Colonic mucosa (tissue), 4 donors: ENCODE results near the gene IFFO2. TPM values are rescaled to one million over a fixed set of nuclear protein-coding genes. Genes with fewer than 3 reads are reported as not detected.

Experiments used
- DNase-seq: peaks from one replicate; pipeline ENCODE4 v3.0.0-alpha.2; 2020
- H3K27ac ChIP-seq: fragments of 200-600 bp; one replicate; pipeline ENCODE4 v1.8.0; 2021
- H3K27me3 ChIP-seq: fragments of 200-600 bp; one replicate; pipeline ENCODE4 v1.8.0; 2021
- H3K36me3 ChIP-seq: fragments of 200-600 bp; one replicate; pipeline ENCODE4 v1.8.0; 2021
- H3K4me1 ChIP-seq: fragments of 200-600 bp; one replicate; pipeline ENCODE4 v1.8.0; 2021; ENCODE audit warnings: mild to moderate bottlenecking
- H3K4me3 ChIP-seq: fragments of 200-600 bp; one replicate; pipeline ENCODE4 v1.8.0; 2021
- H3K9ac ChIP-seq, 2 donors: one replicate each; pipeline ENCODE4 v1.7.0; 2013; ENCODE audit warnings: control low read depth in 2 of 2, low read depth in 2 of 2, low read length in 2 of 2
- H3K9me3 ChIP-seq: fragments of 200-600 bp; one replicate; pipeline ENCODE4 v1.8.0; 2021
- intact Hi-C: fragments of 100-400 bp; cut with DNase I; formaldehyde crosslinking; loops from one replicate; pipeline ENCODE4 v1.14.1; 2022
- total RNA-seq, 2 donors: library from RNA; stranded (reverse); fragmentation: NEBNext Ultra II Directional in 1 of 2; extraction: Animal tissue kit (Norgen Biotek cat#: 25700) in 1 of 2; gene quantifications; one replicate each; pipeline ENCODE4 v1.2.1, GENCODE V29; 2021
- TF ChIP-seq, protein P1 (sequence below): fragments of 200-600 bp; IDR thresholded peaks from one replicate; pipeline ENCODE4 v1.8.0; 2022; ENCODE audit warnings: antibody characterized with exemption, mild to moderate bottlenecking
- donor health status: healthy.
- donor health status: DM: no; HTN: no; CAD: no.
- donor health status: DM: no; HTN: no; CAD: no.

Gene IFFO2
- total RNA-seq, 2 donors from 2014 or later = 5.6 to 14.0 TPM

DNA sequence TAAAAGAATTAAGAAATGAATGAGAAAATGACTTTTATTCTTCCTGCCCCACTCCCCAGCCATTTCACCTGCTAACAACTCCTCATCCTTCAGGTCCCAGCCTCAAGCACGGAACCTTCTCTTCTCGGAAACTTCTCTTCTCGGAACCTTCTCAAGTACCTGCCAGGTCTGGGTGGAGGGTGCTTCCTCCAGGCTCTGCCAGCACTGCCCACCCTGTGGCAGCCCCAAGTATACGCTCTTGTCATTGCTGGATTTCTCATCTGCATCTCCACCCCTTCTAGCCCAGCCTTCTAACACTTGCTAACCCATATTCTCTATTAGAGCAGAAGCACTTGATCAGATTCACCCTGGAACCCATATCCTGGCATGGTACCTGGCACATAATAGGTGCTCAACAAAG is 3.9 kb upstream of the IFFO2 start:
- TF ChIP-seq, protein P1, sequence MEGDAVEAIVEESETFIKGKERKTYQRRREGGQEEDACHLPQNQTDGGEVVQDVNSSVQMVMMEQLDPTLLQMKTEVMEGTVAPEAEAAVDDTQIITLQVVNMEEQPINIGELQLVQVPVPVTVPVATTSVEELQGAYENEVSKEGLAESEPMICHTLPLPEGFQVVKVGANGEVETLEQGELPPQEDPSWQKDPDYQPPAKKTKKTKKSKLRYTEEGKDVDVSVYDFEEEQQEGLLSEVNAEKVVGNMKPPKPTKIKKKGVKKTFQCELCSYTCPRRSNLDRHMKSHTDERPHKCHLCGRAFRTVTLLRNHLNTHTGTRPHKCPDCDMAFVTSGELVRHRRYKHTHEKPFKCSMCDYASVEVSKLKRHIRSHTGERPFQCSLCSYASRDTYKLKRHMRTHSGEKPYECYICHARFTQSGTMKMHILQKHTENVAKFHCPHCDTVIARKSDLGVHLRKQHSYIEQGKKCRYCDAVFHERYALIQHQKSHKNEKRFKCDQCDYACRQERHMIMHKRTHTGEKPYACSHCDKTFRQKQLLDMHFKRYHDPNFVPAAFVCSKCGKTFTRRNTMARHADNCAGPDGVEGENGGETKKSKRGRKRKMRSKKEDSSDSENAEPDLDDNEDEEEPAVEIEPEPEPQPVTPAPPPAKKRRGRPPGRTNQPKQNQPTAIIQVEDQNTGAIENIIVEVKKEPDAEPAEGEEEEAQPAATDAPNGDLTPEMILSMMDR = no peak
- Histone ChIP-seq H3K36me3 (no peaks in the 10 kb centered on the region), H3K9me3 (no peaks in the 10 kb centered on the region)

DNA sequence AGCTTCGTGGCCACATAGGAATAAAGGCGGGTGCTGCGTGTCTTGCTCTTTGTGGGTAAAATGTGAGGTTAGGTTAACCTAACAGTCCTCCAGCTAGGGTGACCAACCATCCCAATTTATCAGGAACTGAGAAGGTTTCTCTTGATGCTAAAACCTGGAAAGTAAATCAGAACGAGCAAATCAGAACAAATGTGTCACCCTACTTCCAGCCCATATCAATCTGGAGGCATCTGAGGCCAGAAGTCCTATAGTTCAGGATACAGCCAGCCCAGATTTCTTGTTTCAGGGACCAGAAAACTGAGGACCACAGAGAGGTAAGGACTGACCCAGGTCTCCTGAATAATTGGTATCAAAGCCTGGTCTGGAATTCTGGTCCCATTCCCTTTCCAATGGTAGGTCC is 3.1 kb upstream of the IFFO2 start:
- Histone ChIP-seq H3K9ac (no peak overlapping the region), H3K27me3 (no peaks in the 10 kb centered on the region), H3K9me3 (no peaks in the 10 kb centered on the region), H3K27ac (no peak overlapping the region), H3K4me1 (peaks cover 9% of the 10 kb centered on the region), H3K36me3 (no peaks in the 10 kb centered on the region), H3K4me3 (no peak overlapping the region)
- TF ChIP-seq, protein P1 = no peak
- intact Hi-C loops = loop anchor here (5.0 kb wide), 2 partner anchors 42 to 53 kb away; no protein-coding TSS in a partner anchor
- DNase-seq = no peak

More for the DNA sequence above, 3.9 kb upstream of the IFFO2 start:
- intact Hi-C loops = no loop called here
- peaks cover 6% of the 10 kb centered on the region for H3K4me1 ChIP-seq
- H3K4me3 ChIP-seq = no peak overlapping the region
- H3K27me3 ChIP-seq = no peaks in the 10 kb centered on the region
- no peak overlapping the region for H3K27ac ChIP-seq
- no peak for DNase-seq
- no peak overlapping the region for H3K9ac ChIP-seq

DNA sequence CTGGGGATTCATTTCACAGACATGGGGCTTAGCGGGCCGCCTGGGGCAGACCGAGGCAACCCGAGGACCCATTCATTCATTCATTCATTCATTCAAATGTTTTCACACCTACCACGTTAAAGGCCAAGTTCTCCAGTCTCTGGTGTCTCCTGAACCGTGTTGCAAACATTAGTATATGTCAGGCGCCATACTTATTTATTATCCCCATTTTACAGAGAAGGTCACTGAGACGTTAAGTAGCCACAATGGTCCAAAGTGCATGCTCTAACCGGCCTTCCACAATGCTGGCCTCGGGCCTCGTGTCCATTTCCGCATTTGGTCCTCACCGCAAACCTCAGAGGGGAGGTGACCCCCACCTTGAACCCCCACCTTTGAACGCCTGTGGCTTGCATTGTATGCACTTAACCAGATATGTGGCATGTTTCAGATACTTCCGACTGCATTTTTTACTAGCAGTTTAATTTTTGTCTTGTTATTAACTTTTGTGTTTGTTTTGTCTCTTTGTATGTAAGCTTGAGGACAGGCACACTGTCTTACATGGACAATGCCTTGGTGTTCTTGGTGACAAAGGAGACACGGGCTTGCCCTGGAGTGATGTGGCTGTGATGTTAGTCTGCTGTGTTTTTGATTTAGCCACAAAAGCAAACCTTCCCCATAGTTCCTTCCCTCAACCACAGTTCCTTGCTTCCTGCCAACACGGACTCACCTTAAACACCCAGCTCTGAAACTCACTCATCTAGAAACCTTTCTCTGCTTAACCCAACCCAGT is 1.2 kb upstream of the IFFO2 start:
- Histone ChIP-seq H3K4me3 (peak overlapping the region; percentile 72), H3K4me1 (peaks cover 19% of the 10 kb centered on the region), H3K27ac (no peak overlapping the region), H3K9me3 (no peaks in the 10 kb centered on the region), H3K27me3 (no peaks in the 10 kb centered on the region), H3K9ac (peak overlapping the region; percentile 70 to 82), H3K36me3 (no peaks in the 10 kb centered on the region)
- no peak for DNase-seq
- TF ChIP-seq, protein P1 = no peak
- intact Hi-C loops = loop anchor here (5.0 kb wide), 2 partner anchors 40 to 55 kb away; no protein-coding TSS in a partner anchor

DNA sequence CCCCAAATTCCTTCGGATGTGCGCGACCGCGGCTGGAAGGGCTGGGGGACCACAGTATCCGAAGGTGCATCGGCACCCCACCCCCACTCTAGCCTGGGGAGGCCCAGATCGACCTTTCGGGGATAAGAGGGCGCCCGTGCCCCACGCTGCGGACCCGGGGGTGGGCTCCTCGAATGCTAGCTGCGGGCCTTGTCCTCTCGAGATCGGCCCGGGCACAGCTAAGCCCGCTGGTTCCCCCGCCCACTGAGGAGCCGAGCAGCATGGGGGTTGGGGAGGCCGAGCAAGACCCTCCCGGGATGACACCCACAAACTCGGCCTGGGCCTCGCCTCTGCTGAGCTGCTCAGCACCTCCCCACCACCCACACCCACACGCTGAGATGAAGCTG is 653 bp upstream of the IFFO2 start:
- intact Hi-C loops = loop anchor here (5.0 kb wide), 2 partner anchors 40 to 55 kb away; no protein-coding TSS in a partner anchor

DNA sequence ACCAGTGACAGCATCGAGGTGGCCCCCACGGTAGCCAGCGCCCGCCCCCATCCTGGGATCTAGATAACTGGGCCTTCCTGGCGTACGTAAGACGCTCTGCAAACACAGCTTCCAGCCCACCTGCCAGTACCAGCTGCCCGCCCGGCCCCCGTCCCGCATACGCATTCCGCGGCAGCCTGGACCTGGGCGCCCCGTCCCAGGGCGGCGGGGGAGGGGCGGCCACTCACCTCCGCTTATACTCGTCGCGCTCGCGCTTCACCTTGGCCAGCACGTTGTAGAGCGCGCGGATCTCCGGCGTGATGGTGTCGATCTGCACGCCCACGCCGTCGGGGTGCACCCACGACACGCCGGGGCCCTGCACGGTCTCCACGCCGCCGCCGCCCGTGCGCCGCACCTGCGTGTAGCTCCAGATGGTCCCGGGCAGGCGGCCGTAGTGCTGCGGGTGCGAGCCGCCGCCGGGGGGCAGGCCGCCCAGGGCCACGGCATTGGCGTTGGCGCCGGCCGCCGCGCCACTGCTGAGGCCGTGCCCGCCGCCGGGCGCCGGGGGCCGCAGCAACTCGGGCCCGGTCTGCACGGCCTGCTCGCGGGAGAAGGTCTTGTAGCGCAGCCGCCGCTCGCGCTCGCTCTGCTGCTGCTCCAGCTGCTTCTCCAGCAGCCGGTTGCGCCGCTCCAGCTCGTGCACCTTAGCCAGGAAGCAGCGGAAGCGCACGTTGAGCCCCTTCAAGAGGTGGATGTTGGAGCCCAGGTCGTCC is 859 bp downstream of the IFFO2 start:
- intact Hi-C loops = loop anchor here (5.0 kb wide), 2 partner anchors 38 to 57 kb away; no protein-coding TSS in a partner anchor
- TF ChIP-seq, protein P1 = no peak
- H3K9me3 ChIP-seq = no peaks in the 10 kb centered on the region
- no peaks in the 10 kb centered on the region for H3K36me3 ChIP-seq
- no peak overlapping the region for H3K27ac ChIP-seq
- peak; percentile 60 for DNase-seq
- H3K4me3 ChIP-seq = peak overlapping the region; percentile 72
- no peaks in the 10 kb centered on the region for H3K27me3 ChIP-seq
- peaks cover 19% of the 10 kb centered on the region for H3K4me1 ChIP-seq
- peak overlapping the region; percentile 46 to 82 for H3K9ac ChIP-seq

More for the DNA sequence above, 653 bp upstream of the IFFO2 start:
- peak overlapping the region; percentile 72 for H3K4me3 ChIP-seq
- peak overlapping the region; percentile 70 to 82 for H3K9ac ChIP-seq
- peaks cover 19% of the 10 kb centered on the region for H3K4me1 ChIP-seq
- DNase-seq = peak; percentile 47
- peak overlapping the region; percentile 41 for H3K27ac ChIP-seq
- no peaks in the 10 kb centered on the region for H3K9me3 ChIP-seq
- no peaks in the 10 kb centered on the region for H3K36me3 ChIP-seq
- no peaks in the 10 kb centered on the region for H3K27me3 ChIP-seq
- TF ChIP-seq, protein P1 = no peak
